Activated CD4-positive, alpha-beta T cell treated with anti-CD3 and anti-CD28 coated beads, Interleukin-2, amount 50 U/mL, for 24 hours (primary cell): ENCODE data around the gene CCNG1.

Source experiments
- DNase-seq, 2 donors: peaks; one replicate each; pipeline ENCODE4 v3.0.0-alpha.2; 2020; ENCODE audit warnings: low read depth in 1 of 2, low spot score in 1 of 2

The CCNG1 gene

DNA sequence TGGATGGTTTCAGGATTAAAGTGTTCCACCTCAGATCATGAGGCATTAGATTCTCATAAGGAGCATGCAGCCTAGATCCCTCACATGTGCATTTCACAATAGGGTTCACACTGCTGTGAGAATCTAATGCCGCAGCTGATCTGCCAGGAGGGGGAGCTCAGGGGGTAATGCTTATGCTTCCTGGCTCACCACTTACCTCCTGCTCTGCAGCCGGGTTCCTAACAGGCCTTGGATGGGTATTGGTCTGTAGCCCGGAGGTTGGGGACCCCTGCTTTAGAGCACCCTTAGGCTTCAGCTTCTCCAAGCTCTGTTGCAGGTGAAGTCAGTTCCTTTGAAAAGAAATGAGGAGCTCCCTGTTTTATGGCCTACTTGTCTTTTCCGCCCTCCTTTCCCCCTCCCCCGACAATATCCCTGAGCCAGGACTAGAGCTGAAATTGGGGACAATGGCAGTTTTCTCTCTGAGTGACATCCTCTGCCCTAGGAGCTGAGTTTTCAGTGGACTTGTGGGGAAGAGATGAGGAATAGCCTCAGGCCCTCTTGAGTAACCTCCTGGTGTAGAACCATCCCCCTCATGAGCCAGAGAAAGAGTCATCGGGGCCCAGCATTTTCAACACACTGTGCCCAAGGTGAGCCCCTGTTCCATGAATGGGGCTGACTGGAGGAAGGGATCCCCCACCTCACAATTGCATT lies 51.8 kb downstream of the CCNG1 start:
- no peak for DNase-seq

GRCh38 chr5:163489745-163490075 lies 52.3 kb downstream of the CCNG1 start:
- DNase-seq: no peak
